ENCODE data around the gene CDON.

The CDON gene

DNA sequence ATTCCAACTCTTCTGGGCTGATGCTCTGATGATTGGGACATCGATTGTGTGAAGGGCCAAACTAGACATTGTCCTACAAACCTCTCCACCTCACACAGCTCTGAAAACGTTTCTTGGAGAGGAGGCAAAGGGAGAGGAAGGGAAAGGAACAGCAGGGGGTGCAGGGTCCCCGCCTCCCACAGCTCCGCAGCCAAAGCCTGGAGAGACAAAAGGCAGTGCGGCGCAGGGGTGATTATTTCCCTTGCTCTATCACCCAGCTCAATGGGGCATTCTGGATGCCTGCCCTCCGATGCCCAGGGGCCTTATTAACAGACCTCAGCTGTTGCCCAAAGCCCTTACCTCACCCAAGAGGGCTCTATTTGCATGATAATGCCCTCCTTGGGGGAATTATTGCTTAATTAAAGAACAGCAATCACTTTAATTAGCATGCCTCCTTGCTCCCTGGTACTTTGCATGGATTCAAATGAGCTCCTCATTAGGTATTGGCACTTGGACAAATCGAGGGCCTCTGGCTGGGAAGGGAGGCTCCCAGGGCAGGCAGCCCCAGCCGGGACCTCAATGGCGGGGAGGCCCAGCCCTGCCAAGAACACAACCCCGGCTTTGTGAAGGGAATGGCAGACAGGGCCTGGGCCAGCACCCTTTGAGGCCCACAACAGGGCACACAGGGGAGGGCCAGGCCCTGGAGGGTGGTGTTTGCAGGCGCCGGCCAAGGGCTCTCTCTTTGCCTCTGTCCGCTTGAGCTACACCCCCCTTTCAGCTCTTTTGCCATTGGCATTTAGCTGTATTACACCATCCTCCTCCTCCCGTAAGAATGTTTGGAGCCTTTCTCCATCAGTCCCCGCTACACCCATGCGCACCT is 19.8 kb upstream of the CDON start:
- DNase-seq = no peak

DNA sequence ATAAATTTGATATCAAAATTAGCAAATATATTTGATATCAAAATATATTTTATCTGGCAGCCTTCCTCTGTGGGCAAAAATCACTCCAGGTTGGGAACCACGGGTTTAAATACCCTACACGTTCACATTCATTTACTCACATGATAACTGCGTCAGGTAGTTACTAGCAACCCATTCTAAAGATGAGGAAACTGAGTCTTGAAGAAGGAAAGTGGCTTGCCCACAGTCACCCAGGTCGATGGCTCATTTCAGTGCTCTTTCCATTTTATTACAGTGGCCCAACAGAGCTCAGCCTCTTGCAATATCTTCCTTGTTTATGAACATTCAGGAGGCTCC is 19.2 kb upstream of the CDON start:
- no peak for DNase-seq

DNA sequence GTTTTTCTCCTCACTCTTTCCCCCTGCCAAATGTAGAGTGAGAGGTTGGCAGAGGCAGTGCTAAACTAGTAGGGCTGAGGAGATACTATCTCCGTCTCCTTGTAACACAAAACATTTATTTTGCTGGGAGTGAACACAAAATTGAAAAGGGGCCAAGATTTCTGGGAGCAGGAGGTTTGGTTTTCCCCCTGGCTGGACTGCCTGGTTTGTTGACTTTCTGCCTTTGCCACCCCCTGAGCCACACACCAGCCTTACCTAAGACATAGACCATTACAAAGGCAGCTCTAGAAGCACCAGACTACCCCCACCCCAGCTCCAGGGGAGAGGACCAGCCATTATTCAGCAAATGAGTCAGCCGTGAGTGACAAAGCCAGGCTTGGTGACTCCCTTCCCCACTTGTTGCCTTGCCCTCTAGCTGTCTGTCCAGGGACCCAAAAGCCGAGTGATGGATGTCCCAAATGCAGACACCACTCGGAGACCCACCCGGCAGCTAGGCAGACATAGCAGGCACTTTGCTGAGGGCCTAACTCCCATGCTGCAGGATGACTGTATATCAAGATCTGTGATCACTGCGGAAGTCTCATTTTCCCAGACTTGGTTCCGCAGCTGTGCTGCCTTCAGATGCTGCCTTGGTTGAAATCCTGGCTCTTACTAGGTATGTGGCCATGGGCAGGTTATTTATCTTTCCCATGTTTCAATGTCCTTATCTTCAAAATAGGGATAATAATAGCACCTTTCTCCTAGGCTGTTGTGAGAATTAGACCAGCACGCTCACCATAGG is 17.7 kb upstream of the CDON start:
- no peak for DNase-seq

DNA sequence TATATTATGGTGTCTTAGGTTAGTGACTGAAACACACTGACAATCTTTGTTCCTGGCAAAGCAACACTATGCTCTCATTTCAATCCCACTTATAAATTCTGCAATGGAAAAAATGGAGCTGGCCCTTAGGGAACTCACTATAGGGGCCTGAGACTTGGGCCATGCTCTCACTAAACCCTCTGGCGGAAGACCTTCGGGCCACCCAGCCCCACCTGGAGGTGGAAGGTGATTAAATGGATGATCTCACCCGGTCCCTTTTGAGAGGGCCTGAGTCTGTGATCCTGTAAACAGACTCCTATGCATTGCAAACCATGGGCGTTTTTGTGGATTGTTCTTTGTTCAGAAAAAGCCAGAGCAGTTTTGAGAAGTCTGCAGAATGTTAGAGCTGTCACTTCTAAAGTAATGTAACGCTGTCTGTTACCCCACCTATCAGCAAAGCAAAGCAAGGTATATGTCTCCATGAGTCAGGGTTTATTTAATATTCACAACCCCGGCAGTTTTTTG is 17.0 kb upstream of the CDON start:
- DNase-seq = no peak

DNA sequence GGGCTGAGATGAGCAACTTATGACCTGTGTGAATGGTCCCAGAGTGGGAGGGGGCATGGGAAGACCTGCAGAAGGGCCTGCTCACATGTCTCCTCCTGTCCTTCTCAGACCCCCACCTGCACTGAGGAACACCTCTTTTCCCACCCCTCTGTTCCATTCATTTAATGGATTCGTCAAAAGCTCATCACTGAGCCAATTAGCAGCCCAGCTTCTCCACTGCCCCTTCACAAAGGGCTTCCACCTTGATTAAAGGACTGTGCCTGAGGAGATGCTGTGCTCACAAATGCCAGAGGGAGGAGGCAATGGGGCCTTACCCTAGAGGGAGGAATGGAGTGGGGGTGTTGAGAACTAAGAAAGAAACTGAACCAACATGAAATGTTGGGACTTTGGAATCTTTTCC is 14.0 kb upstream of the CDON start:
- DNase-seq = no peak

DNA sequence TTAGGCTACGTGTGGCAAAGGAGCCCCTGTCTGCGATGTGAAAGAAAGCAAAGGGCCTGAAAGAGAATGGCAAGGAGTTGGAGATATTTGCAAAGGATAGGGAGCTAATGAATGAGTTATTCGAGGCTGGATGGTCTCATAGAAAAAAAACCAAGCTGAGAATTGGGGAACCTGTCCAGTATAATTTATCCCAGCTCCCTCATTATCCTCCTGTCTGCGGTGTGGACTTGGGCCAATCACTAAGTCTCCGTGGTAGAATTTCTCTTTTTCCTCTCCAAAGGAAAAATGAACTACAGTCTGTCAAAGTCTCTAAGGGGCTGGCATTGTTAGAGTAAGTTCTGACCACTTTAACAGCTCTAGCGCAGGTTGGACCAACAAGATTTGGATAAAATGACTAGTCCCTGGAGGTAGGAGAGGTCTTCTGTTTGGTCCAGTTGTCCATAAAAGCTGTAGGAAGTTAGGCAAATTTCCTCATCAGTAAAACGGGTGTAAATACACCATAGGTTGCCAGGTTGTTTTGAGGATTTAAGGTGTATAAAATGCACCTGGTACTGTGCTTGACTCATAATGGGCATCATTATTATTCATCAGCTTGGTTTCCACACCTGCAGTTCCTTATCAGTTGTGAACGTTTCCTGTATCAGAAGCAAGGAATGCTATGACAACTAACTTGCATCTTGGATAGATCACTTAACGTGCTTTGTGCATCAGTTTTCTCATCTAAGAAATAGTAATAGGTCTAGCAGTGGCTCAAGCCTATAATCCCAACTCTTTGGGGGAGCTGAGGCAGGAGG is 10.3 kb upstream of the CDON start:
- DNase-seq = no peak

DNA sequence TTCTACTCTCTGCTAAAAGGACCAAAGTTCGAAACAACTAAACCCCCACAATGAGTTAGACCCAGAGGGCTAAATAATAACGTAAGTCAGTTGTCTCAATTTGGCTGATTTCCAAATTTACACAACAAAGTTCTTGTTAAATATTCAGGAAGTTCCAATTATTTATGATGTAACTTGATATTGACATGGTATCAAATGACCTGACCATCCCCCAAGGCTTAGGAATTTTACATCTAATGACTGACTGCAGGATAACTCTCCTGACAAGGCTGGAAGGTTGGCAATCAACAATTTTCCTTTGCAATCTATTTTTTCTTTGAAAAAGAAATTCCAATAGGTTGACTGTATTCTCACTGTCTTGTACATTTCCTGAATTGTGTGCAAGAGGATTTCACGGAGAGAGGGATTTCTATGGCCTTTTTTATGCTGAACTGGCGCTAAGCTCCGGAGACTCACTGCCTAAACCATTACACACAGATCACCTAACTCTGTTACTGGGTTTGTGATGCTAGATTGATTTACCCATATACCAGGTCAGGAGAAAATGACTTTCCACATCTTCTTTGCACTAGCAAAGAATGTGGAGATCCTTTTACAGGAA is 9.6 kb upstream of the CDON start:
- DNase-seq = no peak

DNA sequence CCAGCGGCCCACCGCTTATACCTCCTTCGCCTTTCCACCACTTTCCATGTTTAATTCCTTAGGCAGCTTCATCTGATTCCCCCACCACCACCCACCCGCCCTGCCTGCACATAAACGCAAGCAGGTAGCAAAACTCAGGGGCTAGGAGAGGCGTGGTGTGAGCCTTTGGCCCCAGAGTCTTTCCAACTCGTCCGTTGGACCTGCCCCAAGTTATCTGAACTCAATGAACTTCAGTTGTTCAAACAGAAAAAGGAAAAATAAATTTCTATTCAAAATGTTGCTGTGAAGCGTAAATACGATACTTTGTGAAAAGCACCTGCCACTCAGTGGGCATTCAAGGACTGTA is 814 bp upstream of the CDON start:
- no peak for DNase-seq

DNA sequence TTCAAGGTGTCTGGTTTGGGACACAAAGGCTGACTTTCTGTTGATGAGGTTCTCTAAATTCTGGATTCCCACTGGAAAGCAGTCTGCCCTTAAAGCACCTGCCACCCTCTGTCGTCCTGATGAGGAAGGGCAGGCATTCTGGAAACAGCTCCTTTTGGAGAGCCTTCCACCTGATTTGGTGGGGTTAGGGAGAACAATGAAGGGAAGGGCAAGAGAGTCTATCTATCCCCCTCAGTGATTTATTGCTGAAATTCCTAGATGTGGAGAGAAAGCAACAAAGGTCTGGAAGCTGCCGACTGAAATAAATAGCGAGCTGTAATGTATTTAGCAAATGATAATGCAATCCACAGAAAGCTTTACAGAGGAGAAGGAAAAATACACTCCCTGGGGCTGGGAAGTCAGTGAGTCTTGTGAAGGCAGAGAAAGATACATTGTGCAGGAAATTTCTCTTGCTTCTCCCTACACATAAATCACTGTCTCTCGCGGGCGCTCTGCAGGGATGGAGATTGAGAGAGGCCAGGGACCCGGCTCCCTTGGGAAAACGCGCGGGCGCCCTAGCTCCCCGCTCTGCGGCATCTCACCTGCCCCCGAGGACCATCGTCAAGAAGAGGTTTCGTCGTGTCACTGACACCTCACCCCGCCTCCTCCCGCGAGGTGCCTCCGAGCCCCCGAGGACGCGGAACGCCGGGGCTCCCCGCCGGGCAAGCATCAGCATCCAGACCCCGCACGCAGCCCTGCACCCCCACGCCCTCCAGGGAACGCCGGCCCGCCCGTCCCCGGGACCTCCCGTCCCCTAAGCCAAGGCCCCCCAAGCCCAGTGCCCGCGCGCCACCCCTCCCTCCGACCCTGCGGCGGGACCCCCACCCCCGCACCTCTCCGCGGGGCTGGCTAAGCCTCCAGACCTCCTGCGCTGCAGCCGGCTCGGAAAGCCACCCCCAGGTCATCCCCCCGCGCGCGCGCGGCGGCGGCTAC is 673 bp downstream of the CDON start:
- DNase-seq = no peak

DNA sequence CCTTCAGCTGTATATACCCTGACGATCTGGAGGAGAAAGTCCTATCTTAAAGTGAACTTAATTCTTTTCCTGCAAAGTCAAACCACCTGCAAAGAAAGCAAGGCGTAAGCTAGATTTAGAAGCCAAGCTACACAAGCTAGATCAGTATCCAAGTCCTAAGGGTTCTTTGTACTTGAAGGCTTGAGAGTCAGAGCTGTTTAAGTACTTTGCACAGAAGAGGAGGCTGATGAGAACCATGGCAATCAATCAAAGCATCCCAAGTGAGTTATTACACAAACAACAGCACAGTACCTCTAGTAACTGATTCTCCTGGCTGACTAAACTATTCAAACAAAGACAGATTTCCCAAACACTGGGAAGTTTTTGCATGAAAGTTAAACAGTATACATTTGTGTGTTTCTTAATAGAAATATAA is 1.9 kb downstream of the CDON start:
- peak; percentile 12 to 29 for DNase-seq

DNA sequence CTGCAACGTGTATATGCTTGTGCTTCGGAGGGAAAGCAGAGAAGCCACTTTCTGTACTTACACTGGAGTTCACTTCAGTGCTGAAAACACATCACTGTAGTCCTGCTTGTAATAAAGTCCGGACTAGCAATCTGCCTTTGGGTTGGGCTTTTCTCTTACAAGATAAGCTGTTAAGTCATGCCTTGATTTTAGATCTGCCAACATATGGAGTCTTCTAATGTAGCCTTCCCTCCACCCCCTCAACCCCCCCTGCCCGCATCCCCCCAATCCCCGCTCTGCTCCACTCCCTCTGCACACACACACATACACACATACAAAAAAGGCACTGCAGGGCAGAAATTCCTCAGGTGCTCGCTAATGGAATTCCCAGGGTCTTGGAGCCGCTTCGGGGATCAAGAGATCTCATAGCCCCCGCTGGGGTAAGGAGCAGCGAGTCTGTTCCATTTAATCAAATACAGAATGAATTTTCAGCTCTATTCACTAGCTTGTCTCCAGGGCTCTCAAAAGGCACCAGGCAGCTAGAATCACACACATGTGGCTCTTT is 3.4 kb downstream of the CDON start:
- no peak for DNase-seq

DNA sequence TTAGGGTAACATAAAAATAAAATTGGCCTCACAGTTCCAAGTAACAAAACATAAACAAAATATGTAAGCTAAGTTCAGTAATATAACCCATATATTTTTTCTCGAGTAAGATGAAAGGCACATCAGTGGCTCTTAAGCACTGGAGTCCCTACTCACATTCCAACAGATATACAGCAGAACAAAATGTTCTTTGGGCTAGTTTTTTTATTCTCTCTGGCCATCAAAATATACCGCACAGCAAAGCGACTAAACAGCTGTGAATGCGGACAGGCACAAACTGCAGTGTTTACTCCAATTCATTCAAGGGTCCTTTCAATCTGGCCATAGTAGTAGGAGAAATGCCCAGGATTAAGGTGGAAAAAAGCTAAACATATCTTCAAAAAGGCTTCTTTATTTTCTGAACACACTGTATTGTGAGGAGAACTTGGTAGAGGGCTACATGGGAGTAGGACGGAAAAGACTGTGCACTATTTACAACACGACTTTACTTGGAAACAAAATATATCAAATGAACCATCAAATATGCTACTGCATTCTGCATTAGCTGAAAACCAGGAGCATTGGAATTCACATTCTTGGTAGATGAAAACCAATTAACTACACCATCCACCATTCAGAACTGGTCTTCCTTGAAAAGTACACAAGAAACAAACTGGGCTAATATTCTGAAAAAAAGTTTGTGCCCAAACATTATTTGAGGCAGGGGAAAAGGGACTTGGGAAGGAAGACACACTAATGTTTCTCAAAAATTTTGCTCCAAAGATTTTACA is 4.4 kb downstream of the CDON start:
- no peak for DNase-seq

DNA sequence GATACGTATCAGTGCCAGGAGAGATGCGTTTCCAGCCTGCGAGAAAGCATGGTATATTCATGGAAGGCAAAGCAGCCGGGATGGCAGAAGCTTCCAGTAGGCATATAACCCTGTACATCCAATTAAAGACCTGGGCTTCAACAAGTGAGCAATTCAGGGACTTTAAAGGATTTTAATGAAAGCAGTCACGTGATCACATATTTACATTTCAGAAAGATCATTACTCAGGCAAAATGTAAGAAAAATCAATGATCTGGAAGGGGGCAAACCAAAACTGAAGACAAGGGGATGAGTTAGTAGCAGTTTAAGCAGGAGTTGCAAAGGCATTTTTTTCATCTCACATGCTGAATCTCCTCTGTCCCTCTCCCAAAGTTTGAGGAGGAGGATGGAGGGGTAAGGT is 7.8 kb downstream of the CDON start:
- DNase-seq = no peak

DNA sequence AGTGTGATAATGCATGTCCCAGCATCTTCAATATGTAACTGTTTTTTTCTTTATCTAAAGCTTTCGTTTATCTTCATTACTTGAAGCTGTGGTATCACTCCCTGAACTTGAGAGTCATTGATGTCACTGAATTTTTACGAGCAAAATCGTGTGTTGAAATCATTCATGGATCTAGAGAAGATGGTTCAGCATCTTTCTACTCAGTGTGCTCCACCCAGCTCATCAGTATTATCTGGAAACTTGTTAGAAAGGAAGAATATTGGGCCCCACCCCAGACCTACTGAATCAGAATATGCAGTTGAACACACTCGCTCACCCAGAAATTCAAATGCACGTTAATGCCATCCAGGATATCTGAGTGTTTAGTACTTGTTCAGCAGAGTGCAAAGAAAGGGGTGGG is 8.3 kb downstream of the CDON start:
- DNase-seq = no peak

DNA sequence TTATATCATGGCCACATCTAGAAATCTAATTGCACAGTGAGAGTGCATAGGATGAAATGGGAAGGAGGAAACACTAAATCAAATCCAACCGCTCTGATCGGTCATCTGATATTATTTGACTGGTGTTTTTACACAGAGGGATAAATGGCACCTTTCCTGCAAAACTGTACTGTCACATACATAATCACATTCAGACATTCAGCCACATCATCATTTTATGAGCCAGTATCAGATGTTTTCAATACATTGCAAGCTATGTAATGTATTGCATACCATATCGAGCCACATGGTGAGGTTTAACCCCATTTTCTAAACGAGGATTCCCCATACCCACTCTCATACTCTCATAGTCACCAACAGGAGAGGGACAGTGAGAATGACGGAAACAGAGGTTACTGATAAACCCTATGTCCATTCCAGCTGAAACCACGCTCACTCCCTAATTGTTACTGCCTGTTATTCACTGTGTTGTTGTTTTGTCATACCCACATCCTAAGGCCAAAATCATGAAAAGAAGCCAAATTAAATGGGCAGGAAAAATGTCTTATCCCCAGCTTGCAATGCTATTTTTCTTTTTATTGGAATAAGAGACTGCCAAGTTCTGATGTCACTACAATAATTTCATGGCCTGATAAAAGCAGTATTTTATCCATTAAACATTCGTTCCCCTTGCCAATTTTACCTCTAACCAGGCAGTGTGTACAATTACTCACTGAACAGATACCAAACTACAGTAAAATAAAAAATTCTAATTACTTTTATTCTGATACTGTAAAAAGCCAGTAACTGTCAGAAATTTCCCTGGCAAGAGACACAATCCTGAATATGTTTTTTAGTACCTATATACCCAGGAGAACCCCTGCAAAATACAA is 9.0 kb downstream of the CDON start:
- no peak for DNase-seq

DNA sequence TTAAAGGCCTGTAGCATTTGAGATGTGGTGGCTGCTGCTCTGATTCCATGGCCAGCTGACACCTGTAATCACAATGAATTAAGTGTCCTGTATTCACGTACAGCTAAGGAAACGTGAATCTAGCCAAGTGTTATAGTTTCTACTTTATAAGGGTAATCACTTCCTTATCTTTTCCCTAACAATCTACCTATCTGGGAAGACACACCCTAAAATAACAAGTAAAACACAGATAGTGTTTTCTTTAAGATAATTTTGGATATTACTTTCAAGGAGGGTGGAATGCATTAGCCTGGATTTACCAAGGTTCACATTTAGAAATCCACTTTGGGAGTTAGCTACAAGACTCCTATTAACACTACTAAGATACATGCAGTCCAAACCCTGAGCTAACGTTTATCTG is 11.5 kb downstream of the CDON start:
- no peak for DNase-seq

DNA sequence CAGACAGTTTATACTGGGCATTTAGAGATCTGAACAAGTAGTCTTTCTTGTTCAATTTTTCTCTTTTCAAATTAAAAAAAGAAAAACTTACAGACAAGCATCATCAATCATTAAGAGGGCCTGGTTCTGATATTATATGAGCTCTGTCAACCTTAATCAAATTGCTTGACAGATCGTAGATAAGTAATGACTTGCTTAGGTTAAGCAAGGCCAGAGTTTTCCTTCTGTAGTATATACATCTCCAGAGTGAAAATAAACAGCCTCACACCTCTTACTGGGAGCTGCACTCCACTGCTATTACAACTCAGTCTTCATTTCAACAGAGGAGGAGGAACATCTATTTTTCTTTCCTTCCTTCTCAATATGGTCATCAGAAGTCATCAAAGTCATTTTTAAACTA is 13.5 kb downstream of the CDON start:
- no peak for DNase-seq

DNA sequence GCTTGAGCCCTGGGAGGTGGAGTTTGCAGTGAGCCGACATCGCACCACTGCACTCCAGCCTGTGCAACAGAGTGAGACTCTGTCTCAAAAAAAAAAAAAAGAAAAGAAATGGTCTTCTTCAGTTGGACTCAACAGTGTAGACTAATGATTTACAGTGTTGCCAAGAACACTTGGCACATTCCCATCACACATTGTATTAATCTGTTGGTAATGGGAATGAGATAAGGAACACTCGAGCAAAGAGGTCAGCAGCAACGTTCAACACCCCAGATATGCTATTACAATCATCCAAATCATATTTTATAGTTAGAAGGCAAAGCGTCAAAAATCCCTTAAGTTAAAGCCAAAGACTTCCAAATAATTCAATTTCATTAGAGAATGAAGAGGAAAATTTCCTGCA is 14.5 kb downstream of the CDON start:
- no peak for DNase-seq

DNA sequence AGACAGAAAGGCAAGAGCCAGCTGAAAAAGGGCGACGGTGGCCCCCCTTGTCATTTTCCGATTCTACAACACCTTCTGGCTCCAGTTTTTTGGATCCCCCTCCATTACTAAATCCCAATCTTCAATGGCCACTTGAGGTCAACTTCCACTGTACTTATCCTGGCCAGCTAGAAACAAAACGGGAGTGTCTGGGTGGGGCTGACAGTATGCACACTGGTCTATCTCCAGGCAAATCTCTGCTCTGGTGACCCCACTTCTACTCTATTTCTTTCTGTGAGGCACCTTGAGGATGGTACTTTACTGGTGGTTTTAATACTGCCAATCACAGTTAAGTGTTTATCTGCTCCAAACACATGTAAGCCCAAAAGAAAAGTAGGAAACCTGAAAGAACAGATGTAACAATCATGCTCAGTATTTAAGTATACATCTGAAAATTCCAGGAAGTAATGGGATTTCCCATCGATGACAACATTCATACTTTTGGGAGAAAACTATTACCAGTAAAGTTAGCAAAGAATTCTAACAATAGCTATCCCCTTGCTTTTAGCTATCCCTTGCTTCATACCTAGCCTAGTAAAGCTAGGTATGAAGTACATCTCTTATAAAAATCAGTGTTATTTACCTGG is 16.0 kb downstream of the CDON start:
- DNase-seq = no peak
